Testis (tissue), 2 donors: ENCODE results near the gene ZNF76.

ENCODE experiments used
- CTCF ChIP-seq, 3 experiments: fragments of 450-650 bp in 2 of 3; fragments of 200-600 bp in 1 of 3; sonication (generic) in 1 of 3; IDR thresholded peaks; one replicate each; pipeline ENCODE4 v1.5.1; 2016 to 2019; ENCODE audit warnings: antibody characterized with exemption in 3 of 3, mild to moderate bottlenecking in 2 of 3, moderate library complexity in 1 of 3
- POLR2A ChIP-seq: fragments of 450-650 bp; IDR thresholded peaks from one replicate; pipeline ENCODE4 v1.6.1; 2017; ENCODE audit warnings: antibody characterized with exemption, mild to moderate bottlenecking, moderate library complexity

DNA sequence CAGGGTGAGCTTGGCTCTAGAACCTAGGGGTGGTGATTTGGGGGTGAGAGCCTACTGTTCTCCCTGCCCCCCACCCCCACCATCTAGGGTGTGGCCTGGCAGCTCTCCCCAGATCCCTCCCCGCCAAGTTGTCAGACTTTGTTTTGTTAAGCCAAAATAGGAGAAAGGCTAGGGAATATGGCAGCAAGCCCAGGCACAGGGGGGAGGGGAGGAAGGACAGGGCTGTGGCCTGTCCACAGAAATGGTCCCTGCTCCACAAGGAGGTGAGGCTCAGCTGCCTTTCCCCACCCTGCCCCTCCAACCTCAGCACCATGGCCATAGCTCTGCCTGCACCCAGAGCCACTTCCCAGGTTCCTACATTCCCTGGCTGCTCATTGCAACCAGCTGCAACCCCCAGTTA is 28.6 kb upstream of the ZNF76 start:
- TF ChIP-seq CTCF (IDR thresholded peaks at IDR 0.05), result no peak
- TF ChIP-seq POLR2A, result no peak
